ENCODE data around the gene PRIMA1.

Gene PRIMA1

GRCh38 chr14:93793555-93794324 lies 5.5 kb upstream of the PRIMA1 start:
- no peak for DNase-seq

- DNase-seq = no peak
Observed at GRCh38 chr14:93792391-93792790, 4.1 kb upstream of the PRIMA1 start.

GRCh38 chr14:93790966-93791365 lies 2.7 kb upstream of the PRIMA1 start:
- DNase-seq = no peak

GRCh38 chr14:93789228-93790130 lies 1.2 kb upstream of the PRIMA1 start:
- DNase-seq = no peak

- DNase-seq = no peak
Observed at GRCh38 chr14:93788543-93789227, 400 bp upstream of the PRIMA1 start.

GRCh38 chr14:93787465-93788292 lies 606 bp downstream of the PRIMA1 start:
- no peak for DNase-seq

- no peak for DNase-seq
Observed at GRCh38 chr14:93785423-93785822, 2.9 kb downstream of the PRIMA1 start.

GRCh38 chr14:93784878-93785277 lies 3.4 kb downstream of the PRIMA1 start:
- no peak for DNase-seq

- no peak for DNase-seq
Observed at GRCh38 chr14:93780813-93781400, 7.4 kb downstream of the PRIMA1 start.

- DNase-seq = no peak
Observed at GRCh38 chr14:93778856-93779629, 9.2 kb downstream of the PRIMA1 start.

- DNase-seq = no peak
Observed at GRCh38 chr14:93778453-93778852, 9.8 kb downstream of the PRIMA1 start.

GRCh38 chr14:93775744-93776143 lies 12.5 kb downstream of the PRIMA1 start:
- no peak for DNase-seq

GRCh38 chr14:93775158-93775557 lies 13.1 kb downstream of the PRIMA1 start:
- DNase-seq = no peak

- DNase-seq = no peak
Observed at GRCh38 chr14:93772263-93772662, 16.0 kb downstream of the PRIMA1 start.

- DNase-seq = no peak
Observed at GRCh38 chr14:93765970-93766369, 22.3 kb downstream of the PRIMA1 start.

GRCh38 chr14:93765155-93765554 lies 23.1 kb downstream of the PRIMA1 start:
- no peak for DNase-seq

- no peak for DNase-seq
Observed at GRCh38 chr14:93764211-93764659, 24.1 kb downstream of the PRIMA1 start.

- DNase-seq = no peak
Observed at GRCh38 chr14:93759719-93760307, 28.5 kb downstream of the PRIMA1 start.

GRCh38 chr14:93757206-93757605 lies 31.1 kb downstream of the PRIMA1 start:
- DNase-seq = no peak

- DNase-seq = no peak
Observed at GRCh38 chr14:93753647-93754046, 34.6 kb downstream of the PRIMA1 start.
